NK-92 treated with Interleukin-12 subunit alpha and Interleukin-12 subunit beta, amount 100 ng/mL, for 24 hours (cell line): Measurements from ENCODE around the gene CCDC61.

Experiments
- DNase-seq: peaks from one replicate; lab custom pipeline; 2025; lab: John Stamatoyannopoulos, UW

Gene CCDC61

DNA sequence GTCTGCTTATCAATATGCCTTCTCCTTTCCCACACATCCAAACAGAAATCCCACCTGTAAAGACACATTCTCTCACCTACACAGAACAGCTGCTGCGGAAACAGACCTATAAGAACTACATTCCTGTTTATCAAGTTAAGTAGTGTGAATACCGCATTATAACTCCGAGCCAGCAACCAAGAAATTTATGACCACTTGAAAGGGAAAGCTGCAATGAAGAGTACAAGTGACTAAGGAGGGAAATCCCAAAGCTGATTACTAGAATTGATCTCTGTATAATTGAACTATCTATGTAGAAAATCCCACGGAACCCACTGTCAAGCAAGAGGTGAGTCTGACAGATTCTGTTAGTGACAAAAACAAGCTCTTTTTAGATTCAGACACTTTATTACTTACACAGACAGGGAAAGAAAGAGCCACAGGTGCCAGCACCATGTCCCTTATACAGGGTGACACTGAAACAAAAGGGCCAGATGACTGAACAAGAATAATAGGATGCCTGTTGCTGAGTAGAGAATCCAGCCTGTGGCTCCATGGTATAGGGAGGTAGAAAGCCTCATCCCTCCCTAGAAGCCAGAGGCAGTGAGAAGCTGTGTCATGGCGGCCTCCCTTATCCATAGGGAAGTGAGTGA, 47.1 kb downstream of the CCDC61 start:
- no peak for DNase-seq

DNA sequence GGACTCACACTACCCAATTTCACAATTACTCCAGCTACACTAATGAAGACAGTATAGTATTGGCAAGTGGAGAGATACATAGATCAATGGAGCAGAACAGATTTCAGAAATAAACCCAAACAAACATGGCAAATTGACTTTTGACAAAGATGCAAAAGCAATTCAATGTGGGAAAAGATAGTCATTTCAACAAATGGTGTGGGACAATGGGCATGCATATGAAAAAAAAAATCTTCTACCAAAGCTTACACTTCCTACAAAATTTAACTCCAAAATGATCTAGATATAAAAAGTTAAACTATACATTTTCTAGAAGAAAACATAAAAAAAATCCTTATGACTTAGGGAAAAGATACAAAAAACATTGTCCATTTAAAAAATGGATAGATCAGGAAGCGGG, 48.3 kb downstream of the CCDC61 start:
- no peak for DNase-seq

DNA sequence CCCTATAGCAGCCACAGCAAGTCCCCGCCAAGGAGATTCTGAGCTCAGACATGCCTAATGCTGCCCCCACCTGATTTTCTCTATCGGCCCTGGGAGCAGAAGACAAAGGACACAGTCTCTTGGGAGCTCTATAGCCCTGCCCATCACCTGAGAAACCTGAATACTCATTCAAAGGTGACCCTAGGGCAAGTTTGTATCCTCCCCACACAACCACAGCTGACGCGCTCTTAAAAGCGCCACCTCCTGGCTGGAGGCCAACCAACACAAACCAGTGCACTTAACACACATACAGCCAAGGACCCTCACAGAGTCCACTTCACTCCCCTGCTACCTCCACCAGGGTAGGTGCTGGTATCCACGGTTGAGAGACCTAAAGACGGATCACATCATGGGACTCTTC, 54.3 kb downstream of the CCDC61 start:
- DNase-seq: no peak

DNA sequence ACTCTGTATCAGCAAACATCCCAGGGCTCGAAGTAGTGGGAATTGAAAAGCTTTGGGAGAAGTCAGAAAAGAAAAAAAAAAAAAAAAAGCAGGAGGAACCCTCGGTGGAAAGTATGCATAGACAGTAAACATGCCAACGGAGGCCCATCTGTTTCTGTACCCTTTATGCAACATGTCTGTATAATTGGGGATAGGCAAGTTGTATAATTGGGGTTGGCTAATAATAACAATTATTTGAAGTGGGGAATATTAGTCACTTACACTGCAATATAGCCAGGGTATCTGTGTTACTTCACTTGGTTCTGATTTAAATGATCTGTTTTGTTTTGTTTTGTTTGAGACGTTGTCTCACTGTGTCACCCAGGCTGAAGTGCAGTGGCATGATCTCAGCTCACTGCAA, 57.6 kb downstream of the CCDC61 start:
- no peak for DNase-seq

DNA sequence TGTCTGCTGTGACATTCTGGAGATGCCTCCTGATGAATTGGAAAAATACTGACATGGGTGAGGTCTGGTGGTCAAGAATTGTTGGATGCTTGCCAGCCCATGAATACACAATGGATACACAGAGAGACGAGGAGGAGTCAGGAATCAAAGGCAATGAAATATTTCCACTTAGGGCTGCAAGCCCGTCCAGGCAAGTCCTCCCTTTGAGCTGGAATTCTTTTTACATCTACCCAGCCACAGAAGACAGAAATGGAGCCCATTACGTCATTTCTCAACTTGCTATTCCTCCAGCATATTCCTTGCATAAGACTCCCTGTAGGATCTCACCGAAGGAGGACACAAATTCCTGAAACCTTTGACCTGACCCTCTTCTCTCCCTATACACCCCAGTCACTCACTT, 61.3 kb downstream of the CCDC61 start:
- DNase-seq: no peak

DNA sequence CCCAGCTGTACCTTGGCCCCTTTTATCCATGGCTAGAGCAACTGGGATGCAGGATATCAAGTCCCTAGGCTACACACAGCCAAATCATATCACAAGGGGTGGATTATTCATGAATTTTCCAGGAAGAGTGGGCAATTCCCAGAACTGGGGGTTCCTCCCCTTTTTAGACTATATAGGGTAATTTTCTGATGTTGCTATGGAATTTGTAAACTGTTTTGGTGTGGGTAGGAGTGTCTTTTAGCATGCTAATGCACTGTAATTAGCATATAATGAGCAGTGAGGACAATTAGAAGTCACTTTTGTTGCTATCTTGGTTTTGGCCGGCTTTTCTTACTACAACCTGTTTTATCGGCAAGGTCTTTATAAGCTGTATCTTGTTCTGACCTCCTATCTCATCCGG, 63.5 kb downstream of the CCDC61 start:
- no peak for DNase-seq

DNA sequence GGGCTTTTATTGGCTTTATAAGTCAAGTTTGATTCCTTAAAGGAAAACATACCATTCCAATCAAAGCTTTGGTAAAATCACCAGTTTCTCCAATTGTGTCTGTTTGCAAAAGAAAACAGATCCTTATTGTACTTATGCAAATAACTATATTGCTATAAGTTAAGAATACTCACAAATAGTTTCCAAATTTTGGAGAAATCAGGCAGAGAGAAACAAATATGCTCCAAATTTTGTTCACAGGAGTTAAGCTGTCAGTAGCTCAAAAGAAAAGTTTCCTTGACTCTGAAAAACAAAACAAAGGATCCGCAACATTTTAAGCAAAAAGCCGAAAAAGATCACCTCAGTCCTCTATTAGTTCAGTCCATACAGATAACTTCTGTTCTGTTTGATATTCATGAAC, 64.7 kb downstream of the CCDC61 start:
- DNase-seq: no peak

DNA sequence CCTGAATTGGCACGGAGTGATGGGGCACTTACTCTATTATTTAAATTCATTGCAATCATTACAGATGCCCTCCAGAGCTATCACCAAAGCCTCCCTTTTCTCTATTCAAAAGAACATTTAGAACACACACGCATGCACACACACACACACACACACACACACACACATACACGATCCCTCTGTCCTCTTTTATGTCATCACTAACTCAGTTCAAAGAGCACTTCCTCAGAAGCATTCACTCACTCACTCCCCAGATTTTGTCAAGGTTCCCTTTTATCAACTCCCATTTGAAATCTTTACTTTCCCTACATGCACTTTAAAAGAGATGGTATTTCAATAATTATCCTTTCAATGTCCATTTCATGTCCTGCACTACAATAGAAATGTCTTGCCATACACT, 67.9 kb downstream of the CCDC61 start:
- no peak for DNase-seq

DNA sequence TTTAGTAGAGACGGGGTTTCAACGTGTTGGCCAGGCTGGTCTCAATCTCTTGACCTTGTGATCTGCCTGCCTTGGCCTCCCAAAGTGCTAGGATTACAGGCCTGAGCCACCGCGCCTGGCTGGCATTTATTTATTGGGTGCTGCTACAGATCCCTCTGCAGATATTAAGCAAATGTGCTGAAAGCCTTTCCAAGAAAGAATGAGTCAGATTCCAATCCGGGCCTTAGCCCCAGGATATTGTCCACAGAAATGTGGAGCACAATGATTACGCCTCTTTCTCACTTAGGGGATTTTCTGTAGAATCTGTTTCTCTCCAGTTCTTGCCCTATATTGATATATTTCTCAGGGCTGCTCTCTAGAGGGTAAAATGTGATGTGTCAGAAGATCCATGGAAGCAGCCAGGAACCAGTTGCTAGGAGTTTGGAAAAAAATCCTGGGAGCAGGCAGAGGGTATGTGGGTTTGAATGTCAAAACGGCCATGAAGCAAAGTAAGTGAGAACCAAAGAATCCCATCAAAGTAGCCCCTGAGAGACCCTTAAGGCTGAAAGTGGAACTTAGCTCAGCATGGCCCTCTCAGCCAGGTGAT, 70.3 kb downstream of the CCDC61 start:
- DNase-seq: no peak

DNA sequence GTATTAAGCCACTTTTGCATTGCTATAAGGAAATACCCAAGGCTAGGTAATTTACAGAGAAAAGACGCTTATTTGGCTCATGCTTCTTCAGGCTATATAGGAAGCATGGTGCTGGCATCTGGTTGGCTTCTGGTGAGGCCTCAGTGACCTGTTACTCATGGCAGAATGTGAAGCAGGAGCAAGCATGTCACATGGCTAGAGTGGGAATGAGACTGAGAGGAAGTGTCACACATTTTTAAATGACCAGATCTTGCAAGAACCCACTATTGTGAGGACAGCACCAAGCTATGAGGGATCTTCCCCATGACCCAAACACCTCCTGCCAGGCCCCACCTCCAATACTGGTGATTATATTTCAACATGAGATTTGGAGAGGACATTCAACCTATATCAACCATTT, 71.2 kb downstream of the CCDC61 start:
- DNase-seq: no peak

DNA sequence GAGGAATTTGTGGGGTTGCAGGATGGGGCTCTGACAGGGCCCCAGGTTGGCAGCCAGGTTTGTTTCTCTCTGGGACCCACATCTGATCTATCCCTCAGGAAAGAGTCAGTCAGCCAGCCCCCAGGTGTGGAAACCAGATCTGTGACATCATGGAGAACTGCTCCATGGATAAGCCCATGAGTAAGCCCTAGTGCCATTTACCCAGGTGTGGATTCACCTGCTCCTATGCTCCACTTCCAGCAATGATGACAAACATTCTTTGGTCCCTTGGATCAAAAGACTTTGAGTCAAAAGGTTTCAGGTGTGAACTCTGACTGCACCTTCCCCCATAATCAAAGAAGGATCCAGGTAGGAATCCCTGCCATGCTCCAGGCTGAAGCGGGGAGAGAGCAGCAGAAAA, 72.4 kb downstream of the CCDC61 start:
- no peak for DNase-seq
